Neuronal stem cell (in vitro differentiated cells): ENCODE measurements around the gene KLHL21.

ENCODE experiments used
- DNase-seq: peaks from one replicate; pipeline ENCODE4 v3.0.0-alpha.2; 2013; ENCODE audit warnings: low spot score
- H2AFZ ChIP-seq: one replicate; pipeline ENCODE4 v1.6.1; 2013; ENCODE audit warnings: mild to moderate bottlenecking, low read length, inconsistent platforms
- H2AK5ac ChIP-seq: 2 replicates; pipeline ENCODE4 v1.6.1; 2013; ENCODE audit warnings: low read depth, mild to moderate bottlenecking, inconsistent platforms, low read length, moderate library complexity, mixed read lengths
- H2BK120ac ChIP-seq: 2 replicates; pipeline ENCODE4 v1.6.1; 2013; ENCODE audit warnings: low read depth, mild to moderate bottlenecking, inconsistent platforms, low read length, moderate library complexity, mixed read lengths
- H2BK12ac ChIP-seq: one replicate; pipeline ENCODE4 v1.6.1; 2013; ENCODE audit warnings: low read length, inconsistent platforms
- H2BK15ac ChIP-seq: 2 replicates; pipeline ENCODE4 v1.6.1; 2013; ENCODE audit warnings: mild to moderate bottlenecking, low read length, inconsistent platforms, mixed read lengths
- H2BK5ac ChIP-seq: one replicate; pipeline ENCODE4 v1.6.1; 2013; ENCODE audit warnings: inconsistent platforms, mild to moderate bottlenecking, low read length, moderate library complexity
- H3K14ac ChIP-seq: one replicate; pipeline ENCODE4 v1.6.1; 2013; ENCODE audit warnings: low read length, inconsistent platforms
- H3K18ac ChIP-seq: 2 replicates; pipeline ENCODE4 v1.6.1; 2013; ENCODE audit warnings: low read length, inconsistent platforms
- H3K23ac ChIP-seq: 2 replicates; pipeline ENCODE4 v1.6.1; 2013; ENCODE audit warnings: low read depth, mild to moderate bottlenecking, mixed read lengths, low read length, inconsistent platforms; ENCODE audit not compliant: poor library complexity
- H3K27ac ChIP-seq: replicated peaks from 3 replicates; pipeline ENCODE4 v1.5.1; 2013; ENCODE audit warnings: low read length, inconsistent platforms
- H3K27me3 ChIP-seq, 3 experiments: 2 replicates each; pipeline ENCODE4 v1.6.1; 2013; ENCODE audit warnings: low read length in 3 of 3, mild to moderate bottlenecking in 2 of 3, inconsistent platforms in 1 of 3, low read depth in 1 of 3, mixed read lengths in 1 of 3, moderate library complexity in 1 of 3; ENCODE audit not compliant: control insufficient read depth in 3 of 3, insufficient read depth in 3 of 3
- H3K36me3 ChIP-seq, 2 donors: replicated peaks in 1 of 2; 2 replicates each; pipeline ENCODE4 v1.6.1; 2013; ENCODE audit warnings: low read length in 2 of 2; ENCODE audit not compliant: control insufficient read depth in 2 of 2, insufficient read depth in 2 of 2
- H3K4ac ChIP-seq: 2 replicates; pipeline ENCODE4 v1.6.1; 2013; ENCODE audit warnings: inconsistent platforms, mild to moderate bottlenecking, low read length, moderate library complexity
- H3K4me1 ChIP-seq, 2 donors: 1 replicate in 1 of 2; 2 replicates in 1 of 2; pipeline ENCODE4 v1.6.1; 2013; ENCODE audit warnings: low read length in 2 of 2, low read depth in 1 of 2; ENCODE audit not compliant: control insufficient read depth in 2 of 2, insufficient read depth in 1 of 2
- H3K4me2 ChIP-seq: one replicate; pipeline ENCODE4 v1.6.1; 2013; ENCODE audit warnings: mild to moderate bottlenecking, low read length, inconsistent platforms; ENCODE audit not compliant: insufficient read depth, poor library complexity, severe bottlenecking
- H3K4me3 ChIP-seq, 2 donors: 2 replicates each; pipeline ENCODE4 v1.5.1; 2013; ENCODE audit warnings: low read length in 2 of 2, mild to moderate bottlenecking in 2 of 2, inconsistent platforms in 1 of 2, moderate library complexity in 1 of 2
- H3K79me1 ChIP-seq: one replicate; pipeline ENCODE4 v1.6.1; 2013; ENCODE audit warnings: low read depth, mild to moderate bottlenecking, inconsistent platforms, low read length, moderate library complexity
- H3K9ac ChIP-seq: one replicate; pipeline ENCODE4 v1.6.1; 2013; ENCODE audit warnings: mild to moderate bottlenecking, low read depth, low read length, inconsistent platforms; ENCODE audit not compliant: poor library complexity
- H3K9me3 ChIP-seq, 2 donors: replicated peaks in 1 of 2; 2 replicates each; pipeline versions ENCODE3 to v1.6.1; 2013; ENCODE audit warnings: low read length in 2 of 2, mild to moderate bottlenecking in 2 of 2, inconsistent platforms in 1 of 2, low read depth in 1 of 2, mixed read lengths in 1 of 2, moderate library complexity in 1 of 2; ENCODE audit not compliant: control insufficient read depth in 2 of 2, insufficient read depth in 1 of 2
- H4K8ac ChIP-seq: one replicate; pipeline ENCODE4 v1.6.1; 2013; ENCODE audit warnings: low read depth, mild to moderate bottlenecking, inconsistent platforms, low read length, moderate library complexity
- H4K91ac ChIP-seq: one replicate; pipeline ENCODE4 v1.6.1; 2013; ENCODE audit warnings: low read length, low read depth, mild to moderate bottlenecking, inconsistent platforms; ENCODE audit not compliant: poor library complexity
- WGBS, 2 donors: extraction: QIAGEN DNeasy Blood & Tissue Kit; methylation state at CpG; one replicate each; pipeline ENCODE4 v1.1.7; 2013; ENCODE audit warnings: missing lambda C conversion rate in 2 of 2, mixed read lengths in 1 of 2; ENCODE audit not compliant: insufficient read length in 2 of 2, insufficient replicate concordance in 1 of 2; ENCODE audit errors: extremely low coverage in 2 of 2; 5-methylcytosine and 5-hydroxymethylcytosine counted together

The KLHL21 gene

DNA sequence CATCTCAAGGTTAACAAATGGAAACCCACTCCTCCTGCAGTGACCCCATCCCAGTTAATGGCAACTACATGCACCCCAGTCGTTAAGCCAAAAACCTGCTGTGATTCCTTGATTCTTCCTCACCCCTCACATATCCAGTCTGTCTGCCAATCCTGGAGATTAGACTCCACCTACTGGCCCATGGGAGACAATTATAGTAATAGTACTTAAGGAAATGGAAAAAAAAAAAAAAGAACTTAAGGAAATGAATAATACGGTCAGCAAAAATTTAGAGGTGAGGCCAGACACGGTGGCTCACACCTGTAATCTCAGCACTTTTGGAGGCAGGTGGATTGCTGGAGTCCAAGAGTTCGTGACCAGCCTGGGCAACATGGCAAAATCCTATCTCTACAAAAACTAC lies 55.4 kb downstream of the KLHL21 start:
- Histone ChIP-seq H2AK5ac (no peak overlapping the region), H3K23ac (no peak overlapping the region), H3K4me2 (no peak overlapping the region), H3K36me3 (peaks cover 36 to 84% of the 10 kb centered on the region in 2 donors), H2BK12ac (no peak overlapping the region), H3K4ac (no peak overlapping the region), H2BK120ac (no peak overlapping the region), H4K91ac (no peak overlapping the region), H3K18ac (no peak overlapping the region), H3K27ac (no peak overlapping the region), H3K14ac (no peak overlapping the region), H4K8ac (no peak overlapping the region), H3K9me3 (no peaks in the 10 kb centered on the region), H3K4me1 (no peaks in the 10 kb centered on the region), H3K79me1 (peaks cover 1% of the 10 kb centered on the region), H3K9ac (no peak overlapping the region), H2BK15ac (no peak overlapping the region), H3K4me3 (no peak overlapping the region), H2BK5ac (no peak overlapping the region), H2AFZ (no peak overlapping the region), H3K27me3 (no peaks in the 10 kb centered on the region)
- no peak for DNase-seq
- no CpG with 5 or more reads among the region's 4 CpGs for WGBS, 2 donors

DNA sequence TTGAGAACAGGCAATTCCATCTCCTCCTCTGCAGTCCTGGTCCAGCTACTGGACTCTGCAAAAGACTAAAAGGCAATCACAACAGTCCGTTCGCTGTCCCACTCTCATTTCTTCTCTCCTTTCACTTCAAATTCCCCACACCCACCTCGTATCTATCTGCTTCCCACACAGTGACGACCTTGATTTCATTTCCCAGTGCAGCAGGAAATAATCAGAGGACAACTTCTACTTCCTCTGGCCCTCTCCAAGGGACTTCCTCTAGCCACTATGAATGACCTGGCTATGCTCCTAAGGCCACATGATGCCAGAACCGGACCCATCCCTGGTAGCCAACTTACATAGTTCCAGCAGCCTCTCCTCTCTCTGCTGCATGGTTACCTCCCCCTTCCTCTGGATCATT lies 56.3 kb downstream of the KLHL21 start:
- Histone ChIP-seq H2AFZ (no peak overlapping the region), H3K79me1 (no peaks in the 10 kb centered on the region), H2BK5ac (no peak overlapping the region), H3K4me2 (no peak overlapping the region), H4K8ac (no peak overlapping the region), H2BK15ac (no peak overlapping the region), H3K27ac (no peak overlapping the region), H3K9me3 (no peaks in the 10 kb centered on the region), H3K4me1 (no peaks in the 10 kb centered on the region), H2AK5ac (no peak overlapping the region), H3K23ac (no peak overlapping the region), H3K36me3 (peaks cover 37 to 93% of the 10 kb centered on the region in 2 donors), H2BK120ac (no peak overlapping the region), H3K27me3 (no peaks in the 10 kb centered on the region), H3K14ac (no peak overlapping the region), H2BK12ac (no peak overlapping the region), H3K4me3 (no peak overlapping the region), H3K18ac (no peak overlapping the region), H4K91ac (no peak overlapping the region), H3K4ac (no peak overlapping the region), H3K9ac (no peak overlapping the region)
- no peak for DNase-seq
- WGBS, 2 donors, result 100% methylated on average over 3 of the region's 5 CpGs; no CpG with 5 or more reads in 1 of the 2 donors

DNA sequence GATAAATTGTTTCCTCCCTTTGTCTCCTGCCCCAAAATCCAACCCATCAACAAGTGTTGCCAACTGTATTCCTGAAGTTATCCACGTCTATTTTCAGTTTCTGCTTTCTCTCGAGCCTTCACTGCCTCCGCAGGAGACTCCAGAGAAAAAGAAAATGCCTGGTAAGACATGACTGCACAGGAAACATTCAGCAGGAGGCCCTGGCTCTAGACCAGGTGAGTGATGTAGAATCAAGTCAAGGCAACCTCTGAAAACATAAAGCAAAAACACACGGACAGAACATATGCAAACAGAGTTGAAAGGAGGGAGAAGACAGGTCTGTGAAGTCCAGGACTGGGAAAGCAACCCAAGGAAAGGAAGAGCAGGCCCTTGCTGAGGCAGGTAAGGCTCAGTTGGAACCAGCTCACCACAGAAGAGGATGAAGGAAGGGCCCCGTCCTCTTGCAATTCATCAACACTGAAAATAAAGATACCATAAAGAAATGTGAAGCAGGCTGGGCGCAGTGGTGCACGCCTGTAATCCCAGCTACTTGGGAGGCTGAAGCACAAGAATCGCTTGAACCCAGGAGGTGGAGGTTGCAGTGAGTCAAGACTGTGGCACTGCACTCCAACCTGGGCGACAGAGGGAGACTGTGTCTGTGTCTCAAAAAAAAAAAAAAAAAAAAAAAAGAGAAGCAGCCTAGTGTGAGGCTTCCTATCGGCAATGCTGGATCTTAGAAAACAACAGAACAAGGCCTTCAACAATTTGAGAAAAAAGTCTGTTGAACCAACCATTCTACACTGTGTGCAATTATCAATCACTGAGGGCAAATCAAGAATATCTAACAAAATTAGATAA lies 57.2 kb downstream of the KLHL21 start:
- no CpG with 5 or more reads among the region's 10 CpGs for WGBS, 2 donors

DNA sequence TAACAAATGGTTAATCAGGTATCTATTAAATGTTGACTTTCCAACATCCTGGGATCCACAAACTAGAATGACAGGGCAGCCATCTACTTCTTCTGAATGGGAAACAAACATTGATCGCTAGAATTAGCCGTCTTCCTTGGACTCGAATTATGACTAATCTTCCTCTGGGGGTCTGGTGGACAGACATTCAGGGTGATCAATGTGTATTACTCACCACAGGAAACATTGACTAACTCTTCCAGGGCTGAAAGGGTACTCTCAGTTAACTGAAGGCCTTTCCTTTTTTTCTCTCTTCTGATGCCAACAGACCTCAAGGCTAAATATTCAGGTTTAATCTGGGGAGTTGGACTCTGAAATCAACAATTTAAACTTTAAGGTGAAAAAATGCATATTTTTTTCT lies 57.8 kb downstream of the KLHL21 start:
- Histone ChIP-seq H3K18ac (no peak overlapping the region), H3K4me3 (no peak overlapping the region), H3K23ac (no peak overlapping the region), H3K27me3 (no peaks in the 10 kb centered on the region), H3K4me1 (no peaks in the 10 kb centered on the region), H3K79me1 (no peaks in the 10 kb centered on the region), H2BK12ac (no peak overlapping the region), H4K8ac (no peak overlapping the region), H3K36me3 (peaks cover 34 to 89% of the 10 kb centered on the region in 2 donors), H4K91ac (no peak overlapping the region), H3K4me2 (no peak overlapping the region), H2BK15ac (no peak overlapping the region), H3K9me3 (no peaks in the 10 kb centered on the region), H2AK5ac (no peak overlapping the region), H2BK5ac (no peak overlapping the region), H2BK120ac (no peak overlapping the region), H3K4ac (no peak overlapping the region), H3K9ac (no peak overlapping the region), H3K27ac (no peak overlapping the region), H3K14ac (no peak overlapping the region), H2AFZ (no peak overlapping the region)
- no peak for DNase-seq
- no CpG with 5 or more reads among the region's 3 CpGs for WGBS, 2 donors

More for the DNA sequence above, 57.2 kb downstream of the KLHL21 start:
- DNase-seq, result no peak
- Histone ChIP-seq H2AK5ac (no peak overlapping the region), H2AFZ (no peak overlapping the region), H3K27me3 (no peaks in the 10 kb centered on the region), H3K27ac (no peak overlapping the region), H3K79me1 (no peaks in the 10 kb centered on the region), H2BK12ac (no peak overlapping the region), H3K9ac (no peak overlapping the region), H3K18ac (no peak overlapping the region), H3K9me3 (no peaks in the 10 kb centered on the region), H2BK120ac (no peak overlapping the region), H4K8ac (no peak overlapping the region), H3K36me3 (peaks cover 34 to 93% of the 10 kb centered on the region in 2 donors), H2BK15ac (no peak overlapping the region), H3K23ac (no peak overlapping the region), H3K14ac (no peak overlapping the region), H2BK5ac (no peak overlapping the region), H3K4me1 (no peaks in the 10 kb centered on the region), H3K4ac (no peak overlapping the region), H3K4me3 (no peak overlapping the region), H3K4me2 (no peak overlapping the region), H4K91ac (no peak overlapping the region)
